Mucosa of gallbladder (tissue), 1 donor: ENCODE results near the gene ZACN. TPM values are rescaled to one million over a fixed set of nuclear protein-coding genes. Genes with fewer than 3 reads are reported as not detected.
A peak's percentile ranks its signal among the peaks of the same experiment; 100 is the strongest.
"Not testable (repeated sequence)": the region's sequence is repeated elsewhere in the genome, so short reads cannot be mapped to it uniquely, and the experiment has no call there.

Source experiments
- DNase-seq: peaks from one replicate; pipeline ENCODE4 v3.0.0-alpha.2; 2020; ENCODE audit warnings: low spot score
- total RNA-seq: library from RNA; stranded (reverse); gene quantifications from one replicate; pipeline ENCODE4 v1.2.1, GENCODE V29; 2021
- donor health status: DM: no; HTN: no; CAD: no.

The ZACN gene
- not detected for total RNA-seq

DNA sequence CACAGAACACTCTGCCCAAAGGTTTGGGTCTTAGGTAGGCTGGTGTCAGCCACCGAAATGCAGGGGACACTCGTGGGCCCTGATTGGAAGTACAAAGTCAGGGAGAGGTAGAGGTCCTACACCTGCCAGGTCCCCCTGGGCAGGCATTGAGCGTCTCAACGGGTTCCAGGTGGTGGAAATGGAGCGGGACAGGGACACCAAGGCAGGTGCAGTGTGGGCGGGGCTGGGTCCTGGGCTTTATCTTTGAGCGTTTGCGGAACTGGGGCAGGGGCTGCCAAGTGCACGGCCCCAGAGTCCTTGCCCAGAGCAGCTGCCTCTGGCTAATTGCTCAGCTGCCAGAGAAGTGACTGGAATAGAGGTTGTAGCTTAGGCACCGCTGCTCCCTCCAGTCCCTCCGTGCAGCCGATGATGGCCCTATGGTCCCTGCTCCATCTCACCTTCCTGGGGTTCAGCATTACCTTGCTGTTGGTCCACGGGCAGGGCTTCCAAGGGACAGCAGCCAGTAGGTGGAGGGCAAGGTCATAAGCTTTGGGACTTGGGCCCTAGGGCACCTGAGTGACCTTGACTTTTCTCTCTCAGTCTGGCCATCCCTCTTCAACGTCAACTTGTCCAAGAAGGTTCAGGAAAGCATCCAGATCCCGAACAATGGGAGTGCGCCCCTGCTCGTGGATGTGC lies at the start of gene ZACN:
Gene ZACN, plus strand, starts transcription at position 323 of the 675 bp plus-strand sequence. Its CDS starts 83 bp downstream, at position 406.
- DNase-seq: no peak

- DNase-seq: no peak
Measured at GRCh38 chr17:76032073-76032779, 46.8 kb upstream of the ZACN start.

DNA sequence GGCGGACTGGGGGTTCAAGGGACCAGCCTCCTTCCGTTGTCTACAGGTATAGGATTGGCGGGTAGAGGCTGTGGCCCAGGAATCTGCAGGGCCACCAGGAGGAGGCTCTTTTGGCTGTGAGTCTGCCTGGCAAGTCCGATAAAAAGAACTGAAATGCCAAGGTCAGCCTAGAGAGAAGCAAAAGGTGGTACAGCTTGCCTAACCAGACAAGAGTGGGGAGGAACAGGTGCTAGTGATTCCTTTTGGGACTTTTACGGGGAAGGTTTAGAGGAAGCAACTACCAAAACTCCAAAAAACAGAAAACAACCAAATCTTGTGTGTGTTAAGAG lies 46.2 kb upstream of the ZACN start:
- no peak for DNase-seq

- no peak for DNase-seq
Measured at GRCh38 chr17:76033139-76033538, 45.8 kb upstream of the ZACN start.

GRCh38 chr17:76034428-76035350 lies 44.3 kb upstream of the ZACN start:
- no peak for DNase-seq

GRCh38 chr17:76036497-76037261 lies 42.3 kb upstream of the ZACN start:
- DNase-seq: peak; percentile 66

DNA sequence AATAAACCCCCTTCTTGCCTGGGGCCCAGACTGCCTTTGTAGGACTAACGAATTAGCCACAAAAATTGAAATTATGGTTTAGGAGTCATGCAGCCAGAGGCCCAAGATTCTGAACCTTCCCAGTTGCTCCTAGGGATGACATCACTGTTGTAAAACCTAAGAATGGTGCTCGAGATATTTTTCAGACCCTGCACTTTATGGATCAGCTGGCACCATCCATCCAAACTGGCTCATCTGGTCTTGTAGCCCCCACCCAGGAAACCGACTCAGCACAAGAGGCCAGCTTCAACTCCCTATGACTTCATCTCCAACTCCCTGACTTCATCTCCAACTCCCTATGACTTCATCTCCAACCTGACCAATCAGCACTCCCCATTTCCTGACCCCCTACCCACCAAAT lies 40.9 kb upstream of the ZACN start:
- no peak for DNase-seq

DNA sequence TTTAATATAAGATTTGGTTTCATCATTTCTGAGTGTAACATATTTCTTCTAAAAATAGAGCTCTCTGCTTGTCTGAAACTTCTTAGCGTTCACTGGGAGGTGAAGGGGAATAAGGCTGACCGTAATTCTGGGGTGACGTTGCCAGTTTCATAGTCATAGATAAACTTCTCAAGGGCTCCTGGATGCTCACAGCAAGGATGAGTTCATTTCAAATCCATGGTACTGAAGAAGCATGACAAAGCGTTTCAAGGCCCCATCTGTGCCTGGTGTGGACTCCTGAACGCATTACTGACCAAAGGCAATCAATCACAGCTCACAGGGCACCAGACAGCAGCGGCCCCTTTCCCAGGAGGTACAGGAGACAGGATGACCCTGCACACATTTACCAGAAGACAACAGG lies 39.9 kb upstream of the ZACN start:
- no peak for DNase-seq

GRCh38 chr17:76040376-76040775 lies 38.6 kb upstream of the ZACN start:
- no peak for DNase-seq

DNA sequence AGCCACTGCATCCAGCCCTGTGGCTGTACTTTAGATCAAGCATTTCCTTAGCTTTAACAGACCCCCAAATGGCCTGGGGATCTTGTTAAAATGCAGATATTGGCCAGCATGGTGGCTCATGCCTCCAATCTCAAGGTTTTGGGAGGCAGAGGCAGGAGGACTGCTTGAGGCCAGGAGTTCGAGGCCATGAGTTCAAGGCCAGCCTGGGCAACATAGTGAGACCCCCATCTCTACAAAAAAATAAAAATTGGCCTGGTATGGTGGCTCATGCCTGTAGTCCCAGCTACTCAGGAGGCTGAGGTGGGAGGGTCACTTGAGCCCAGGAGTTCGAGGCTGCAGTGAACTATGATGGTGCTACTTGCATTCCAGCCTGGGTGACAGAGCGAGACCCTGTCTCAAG lies 36.1 kb upstream of the ZACN start:
- not testable (repeated sequence) for DNase-seq

- not testable (repeated sequence) for DNase-seq
Measured at GRCh38 chr17:76044475-76045007, 34.4 kb upstream of the ZACN start.

- DNase-seq: no peak
Measured at GRCh38 chr17:76046064-76046463, 32.9 kb upstream of the ZACN start.

GRCh38 chr17:76048025-76048605 lies 30.9 kb upstream of the ZACN start:
- no peak for DNase-seq

- DNase-seq: no peak
Measured at GRCh38 chr17:76048711-76049110, 30.3 kb upstream of the ZACN start.

DNA sequence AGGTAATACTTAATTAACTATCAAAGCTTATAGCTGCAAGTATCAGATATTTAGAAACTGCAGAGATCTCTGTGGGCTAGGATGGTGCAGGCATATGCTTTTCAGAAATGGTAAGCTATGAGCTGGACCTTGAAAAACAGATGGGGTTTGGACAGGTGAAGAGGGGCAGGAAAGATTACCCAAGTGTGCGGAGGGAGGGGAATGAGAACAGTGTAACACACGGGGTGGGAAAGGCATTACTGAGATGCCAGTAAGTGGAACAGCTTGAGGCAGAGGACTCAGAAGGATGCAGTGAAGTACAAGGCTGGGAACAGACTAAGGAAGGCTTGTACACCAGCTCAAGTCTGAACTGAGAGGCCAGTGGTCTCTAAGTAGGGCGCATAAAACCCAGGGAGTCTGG lies 29.7 kb upstream of the ZACN start:
- DNase-seq: no peak

DNA sequence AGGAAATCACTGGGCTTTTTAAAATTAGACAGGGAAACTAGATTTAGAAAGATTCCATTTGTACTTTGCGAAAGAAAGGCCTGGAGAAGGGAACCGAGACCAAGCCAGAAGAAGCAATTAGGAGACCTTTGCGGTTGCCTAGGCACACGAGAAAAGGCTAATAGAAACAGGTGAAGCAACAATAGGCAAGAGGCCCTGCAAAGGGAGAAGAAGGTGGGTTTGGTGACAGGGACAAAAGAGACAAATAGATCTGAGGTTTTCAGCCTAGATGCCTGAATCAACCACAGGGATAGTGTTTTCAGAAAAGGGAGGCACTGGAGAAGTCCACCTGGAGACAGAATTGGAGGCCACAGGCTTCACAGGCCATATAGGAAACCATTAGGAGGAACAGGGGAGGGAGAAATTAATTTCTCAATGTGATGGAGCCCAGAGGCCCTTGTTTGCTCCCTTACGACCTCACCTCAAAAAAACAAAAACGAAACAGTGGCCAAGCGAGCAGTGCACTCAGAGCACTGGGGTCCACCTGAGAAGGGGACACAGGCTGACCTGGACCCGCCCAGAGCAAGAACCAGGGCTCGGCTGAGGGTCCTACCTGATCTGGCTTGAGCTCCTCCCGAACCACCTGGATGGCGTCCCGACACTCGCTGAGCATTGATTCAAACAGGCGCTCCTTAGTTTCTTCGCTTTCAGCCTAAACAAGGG lies 29.0 kb upstream of the ZACN start:
- no peak for DNase-seq

GRCh38 chr17:76050538-76051467 lies 28.2 kb upstream of the ZACN start:
- peak; percentile 32 for DNase-seq

DNA sequence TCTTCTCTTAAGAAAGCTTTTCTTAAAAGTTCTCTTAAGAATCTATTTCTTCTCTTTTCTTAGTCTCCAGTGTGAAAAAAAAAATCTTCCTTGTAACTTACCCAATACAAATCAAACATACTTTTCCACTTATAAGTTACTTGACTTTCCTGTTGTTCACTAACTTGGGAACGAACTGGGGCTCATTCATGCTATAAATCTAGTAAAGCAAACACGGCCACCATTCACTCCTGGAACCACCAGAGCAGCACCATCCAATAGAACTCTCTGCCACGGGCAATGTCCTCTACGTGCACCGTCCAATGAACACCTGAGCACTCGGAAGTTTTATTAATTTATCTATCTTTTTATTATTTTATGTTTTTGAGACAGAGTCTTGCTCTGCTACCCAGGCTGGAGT lies 27.4 kb upstream of the ZACN start:
- no peak for DNase-seq
